HL-60 (cell line): ENCODE data around the gene ZNF678.

Experiments used
- POLR2AphosphoS5 ChIP-seq: IDR thresholded peaks from 2 replicates; pipeline ENCODE4 v1.6.1; 2012; ENCODE audit warnings: low read depth
- SPI1 ChIP-seq: IDR thresholded peaks from 2 replicates; pipeline ENCODE4 v1.6.1; 2012; ENCODE audit warnings: low read depth, mild to moderate bottlenecking, borderline replicate concordance
- TF ChIP-seq, protein P1 (sequence below): IDR thresholded peaks from one replicate; pipeline ENCODE4 v1.5.1; 2011; ENCODE audit warnings: low read length, control low read depth, inconsistent platforms; ENCODE audit not compliant: insufficient read depth
- TF ChIP-seq, protein P2 (sequence below): IDR thresholded peaks from 2 replicates; pipeline ENCODE4 v1.6.1; 2012; ENCODE audit warnings: low read depth; ENCODE audit not compliant: insufficient replicate concordance

DNA sequence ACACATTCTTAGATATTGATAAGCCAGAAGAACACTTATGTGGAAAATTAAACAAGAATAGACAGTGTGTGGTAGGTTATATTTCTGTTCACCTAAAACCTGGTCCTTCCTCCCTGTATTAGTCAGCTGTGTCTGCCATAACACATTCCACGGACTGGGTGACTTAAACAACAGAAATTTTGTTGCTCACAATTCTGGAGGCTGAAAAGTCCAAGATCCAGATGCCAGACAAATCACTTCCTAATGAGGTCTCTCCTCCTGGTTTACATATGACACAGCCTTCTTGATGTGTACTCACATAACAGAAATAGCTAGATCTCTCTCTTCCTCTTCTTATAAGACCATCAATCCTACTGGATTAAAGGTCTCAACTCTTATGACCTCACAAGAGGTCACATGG, 146.1 kb downstream of the ZNF678 start:
- TF ChIP-seq, protein P1, sequence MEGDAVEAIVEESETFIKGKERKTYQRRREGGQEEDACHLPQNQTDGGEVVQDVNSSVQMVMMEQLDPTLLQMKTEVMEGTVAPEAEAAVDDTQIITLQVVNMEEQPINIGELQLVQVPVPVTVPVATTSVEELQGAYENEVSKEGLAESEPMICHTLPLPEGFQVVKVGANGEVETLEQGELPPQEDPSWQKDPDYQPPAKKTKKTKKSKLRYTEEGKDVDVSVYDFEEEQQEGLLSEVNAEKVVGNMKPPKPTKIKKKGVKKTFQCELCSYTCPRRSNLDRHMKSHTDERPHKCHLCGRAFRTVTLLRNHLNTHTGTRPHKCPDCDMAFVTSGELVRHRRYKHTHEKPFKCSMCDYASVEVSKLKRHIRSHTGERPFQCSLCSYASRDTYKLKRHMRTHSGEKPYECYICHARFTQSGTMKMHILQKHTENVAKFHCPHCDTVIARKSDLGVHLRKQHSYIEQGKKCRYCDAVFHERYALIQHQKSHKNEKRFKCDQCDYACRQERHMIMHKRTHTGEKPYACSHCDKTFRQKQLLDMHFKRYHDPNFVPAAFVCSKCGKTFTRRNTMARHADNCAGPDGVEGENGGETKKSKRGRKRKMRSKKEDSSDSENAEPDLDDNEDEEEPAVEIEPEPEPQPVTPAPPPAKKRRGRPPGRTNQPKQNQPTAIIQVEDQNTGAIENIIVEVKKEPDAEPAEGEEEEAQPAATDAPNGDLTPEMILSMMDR = no peak
- no peak for TF ChIP-seq POLR2AphosphoS5
- TF ChIP-seq SPI1 = no peak
- TF ChIP-seq, protein P2, sequence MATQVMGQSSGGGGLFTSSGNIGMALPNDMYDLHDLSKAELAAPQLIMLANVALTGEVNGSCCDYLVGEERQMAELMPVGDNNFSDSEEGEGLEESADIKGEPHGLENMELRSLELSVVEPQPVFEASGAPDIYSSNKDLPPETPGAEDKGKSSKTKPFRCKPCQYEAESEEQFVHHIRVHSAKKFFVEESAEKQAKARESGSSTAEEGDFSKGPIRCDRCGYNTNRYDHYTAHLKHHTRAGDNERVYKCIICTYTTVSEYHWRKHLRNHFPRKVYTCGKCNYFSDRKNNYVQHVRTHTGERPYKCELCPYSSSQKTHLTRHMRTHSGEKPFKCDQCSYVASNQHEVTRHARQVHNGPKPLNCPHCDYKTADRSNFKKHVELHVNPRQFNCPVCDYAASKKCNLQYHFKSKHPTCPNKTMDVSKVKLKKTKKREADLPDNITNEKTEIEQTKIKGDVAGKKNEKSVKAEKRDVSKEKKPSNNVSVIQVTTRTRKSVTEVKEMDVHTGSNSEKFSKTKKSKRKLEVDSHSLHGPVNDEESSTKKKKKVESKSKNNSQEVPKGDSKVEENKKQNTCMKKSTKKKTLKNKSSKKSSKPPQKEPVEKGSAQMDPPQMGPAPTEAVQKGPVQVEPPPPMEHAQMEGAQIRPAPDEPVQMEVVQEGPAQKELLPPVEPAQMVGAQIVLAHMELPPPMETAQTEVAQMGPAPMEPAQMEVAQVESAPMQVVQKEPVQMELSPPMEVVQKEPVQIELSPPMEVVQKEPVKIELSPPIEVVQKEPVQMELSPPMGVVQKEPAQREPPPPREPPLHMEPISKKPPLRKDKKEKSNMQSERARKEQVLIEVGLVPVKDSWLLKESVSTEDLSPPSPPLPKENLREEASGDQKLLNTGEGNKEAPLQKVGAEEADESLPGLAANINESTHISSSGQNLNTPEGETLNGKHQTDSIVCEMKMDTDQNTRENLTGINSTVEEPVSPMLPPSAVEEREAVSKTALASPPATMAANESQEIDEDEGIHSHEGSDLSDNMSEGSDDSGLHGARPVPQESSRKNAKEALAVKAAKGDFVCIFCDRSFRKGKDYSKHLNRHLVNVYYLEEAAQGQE = no peak
